HG02938 (cell line): ENCODE measurements around the gene BCL7A.
A peak's percentile ranks its signal among the peaks of the same experiment; 100 is the strongest.

Source experiments
- ATAC-seq: cut with Tn5 transposase; IDR thresholded peaks from one replicate; pipeline ENCODE4 v1.9.1; 2021; ENCODE audit warnings: mild to moderate bottlenecking, moderate library complexity; ENCODE audit not compliant: unreplicated experiment

The BCL7A gene

GRCh38 chr12:122073815-122074214, 52.1 kb downstream of the BCL7A start:
- ATAC-seq, result no peak

- no peak for ATAC-seq
Measured at GRCh38 chr12:122076743-122077495, 55.2 kb downstream of the BCL7A start.

- ATAC-seq, result peak; percentile 65
Measured at GRCh38 chr12:122078141-122079032, 56.7 kb downstream of the BCL7A start, which contains the start of gene MLXIP. MLXIP (plus strand) TSS chr12:122078756; CDS start chr12:122078854, 98 bp downstream.

GRCh38 chr12:122079033-122079531, 57.4 kb downstream of the BCL7A start:
- ATAC-seq, result peak; percentile 10

GRCh38 chr12:122079532-122080081, 57.9 kb downstream of the BCL7A start:
- no peak for ATAC-seq

GRCh38 chr12:122080149-122081082, 58.7 kb downstream of the BCL7A start:
- no peak for ATAC-seq

GRCh38 chr12:122081083-122081696, 59.5 kb downstream of the BCL7A start:
- no peak for ATAC-seq

GRCh38 chr12:122081697-122082221, 60.1 kb downstream of the BCL7A start:
- no peak for ATAC-seq

- no peak for ATAC-seq
Measured at GRCh38 chr12:122082621-122083356, 61.1 kb downstream of the BCL7A start.

- no peak for ATAC-seq
Measured at GRCh38 chr12:122084857-122085405, 63.2 kb downstream of the BCL7A start.

- ATAC-seq, result no peak
Measured at GRCh38 chr12:122085591-122085990, 63.9 kb downstream of the BCL7A start.

GRCh38 chr12:122086116-122086515, 64.4 kb downstream of the BCL7A start:
- no peak for ATAC-seq

GRCh38 chr12:122086641-122087285, 65.1 kb downstream of the BCL7A start:
- ATAC-seq, result no peak

GRCh38 chr12:122087431-122088178, 65.9 kb downstream of the BCL7A start:
- no peak for ATAC-seq

- ATAC-seq, result no peak
Measured at GRCh38 chr12:122088179-122088810, 66.6 kb downstream of the BCL7A start.

GRCh38 chr12:122089077-122089476, 67.4 kb downstream of the BCL7A start:
- no peak for ATAC-seq
